ENCODE data around the gene STRADB. TPM values are rescaled to one million over a fixed set of nuclear protein-coding genes. Genes with fewer than 3 reads are reported as not detected.

STRADB gene
- total RNA-seq, 4 donors from 2014 or later: 25.6 to 41.9 (median 31.4) TPM

DNA sequence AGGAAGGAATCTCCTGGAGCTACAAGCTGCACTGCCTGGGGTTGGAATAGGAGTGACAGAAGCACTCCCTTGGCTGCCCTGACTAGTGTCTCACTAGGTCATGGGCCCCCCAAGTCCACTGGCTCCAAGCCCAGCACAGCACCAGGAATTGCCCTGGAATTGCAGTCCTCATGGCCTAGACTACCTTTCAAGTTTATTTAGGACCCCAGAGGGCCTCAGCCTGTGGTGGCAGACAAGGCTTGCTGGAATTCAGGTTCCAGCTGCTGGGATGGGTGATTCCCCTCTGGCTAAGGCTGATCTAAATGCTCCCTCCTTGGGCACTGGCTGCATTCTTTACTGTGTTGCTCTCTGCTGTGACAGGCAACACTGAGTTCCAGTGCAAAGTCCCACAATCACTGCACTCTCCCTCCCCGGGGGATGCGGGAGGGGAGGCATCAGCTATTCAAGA is 14.0 kb downstream of the STRADB start:
- Histone ChIP-seq H3K4me3 (replicated peaks in 1 of 3) (no peak overlapping the region), H3K9me3 (no peaks in the 10 kb centered on the region), H3K36me3 (peaks cover 8 to 19% of the 10 kb centered on the region in 2 donors), H3K27ac (peak overlapping the region; percentile 30 to 57 (median 40)), H3K4me1 (peaks cover 7 to 14% of the 10 kb centered on the region in 2 donors), H3K27me3 (no peaks in the 10 kb centered on the region)
- WGBS, 2 donors: 68 to 76% methylated on average over 2 of the region's 2 CpGs
- no peak for TF ChIP-seq POLR2A (IDR thresholded peaks at IDR 0.05)
- peak; percentile 51 to 58 for DNase-seq
- intact Hi-C loops (cut with DNase I): no loop called here

DNA sequence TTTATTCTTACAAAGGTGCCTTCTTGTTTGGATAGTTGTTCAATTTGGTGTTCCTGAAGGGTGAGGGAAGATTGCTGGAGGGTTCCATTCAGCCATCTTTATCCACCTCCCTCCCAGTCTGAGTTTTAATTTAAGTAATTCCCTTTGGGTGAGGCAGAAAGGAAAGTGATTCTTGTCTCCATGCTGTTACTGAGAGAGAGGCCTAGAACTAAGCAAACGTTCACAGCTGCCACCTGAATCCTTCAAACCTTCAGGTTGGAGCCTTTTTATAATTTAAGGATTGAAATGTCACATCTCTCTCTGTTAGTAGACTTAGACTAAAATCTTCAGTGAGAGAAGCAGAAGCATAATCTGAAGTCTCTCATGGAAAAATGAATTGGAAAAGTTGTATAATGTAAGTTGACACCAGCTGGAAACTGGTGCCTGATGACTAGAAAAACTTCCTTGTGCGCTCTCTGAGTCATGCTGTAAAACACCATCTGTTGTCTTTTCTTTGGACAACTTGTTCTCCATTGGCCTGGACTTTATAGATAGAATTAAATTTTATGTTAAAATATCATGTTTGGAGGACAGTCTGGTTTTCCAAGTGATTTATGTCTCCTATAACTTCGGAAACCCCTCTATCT is 14.6 kb downstream of the STRADB start:
- no peak for TF ChIP-seq POLR2A (IDR thresholded peaks at IDR 0.05)
- TF ChIP-seq, protein P1, sequence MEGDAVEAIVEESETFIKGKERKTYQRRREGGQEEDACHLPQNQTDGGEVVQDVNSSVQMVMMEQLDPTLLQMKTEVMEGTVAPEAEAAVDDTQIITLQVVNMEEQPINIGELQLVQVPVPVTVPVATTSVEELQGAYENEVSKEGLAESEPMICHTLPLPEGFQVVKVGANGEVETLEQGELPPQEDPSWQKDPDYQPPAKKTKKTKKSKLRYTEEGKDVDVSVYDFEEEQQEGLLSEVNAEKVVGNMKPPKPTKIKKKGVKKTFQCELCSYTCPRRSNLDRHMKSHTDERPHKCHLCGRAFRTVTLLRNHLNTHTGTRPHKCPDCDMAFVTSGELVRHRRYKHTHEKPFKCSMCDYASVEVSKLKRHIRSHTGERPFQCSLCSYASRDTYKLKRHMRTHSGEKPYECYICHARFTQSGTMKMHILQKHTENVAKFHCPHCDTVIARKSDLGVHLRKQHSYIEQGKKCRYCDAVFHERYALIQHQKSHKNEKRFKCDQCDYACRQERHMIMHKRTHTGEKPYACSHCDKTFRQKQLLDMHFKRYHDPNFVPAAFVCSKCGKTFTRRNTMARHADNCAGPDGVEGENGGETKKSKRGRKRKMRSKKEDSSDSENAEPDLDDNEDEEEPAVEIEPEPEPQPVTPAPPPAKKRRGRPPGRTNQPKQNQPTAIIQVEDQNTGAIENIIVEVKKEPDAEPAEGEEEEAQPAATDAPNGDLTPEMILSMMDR (IDR thresholded peaks at IDR 0.05): no peak
- Histone ChIP-seq H3K27ac (peak overlapping the region; percentile 8 to 57 (median 30)), H3K27me3 (no peaks in the 10 kb centered on the region), H3K4me3 (replicated peaks in 1 of 3) (no peak overlapping the region), H3K36me3 (peaks cover 12 to 23% of the 10 kb centered on the region in 2 donors), H3K4me1 (peaks cover 7 to 14% of the 10 kb centered on the region in 2 donors), H3K9me3 (no peaks in the 10 kb centered on the region)
- 63 to 77% methylated on average over 3 of the region's 3 CpGs for WGBS, 2 donors
- intact Hi-C loops (cut with DNase I): no loop called here
- DNase-seq: no peak

- intact Hi-C loops (cut with DNase I): no loop called here
- Histone ChIP-seq H3K4me3 (replicated peaks in 1 of 3) (no peak overlapping the region), H3K4me1 (peaks cover 7 to 14% of the 10 kb centered on the region in 2 donors), H3K9me3 (no peaks in the 10 kb centered on the region), H3K27ac (no peak overlapping the region), H3K27me3 (no peaks in the 10 kb centered on the region), H3K36me3 (peaks cover 12 to 23% of the 10 kb centered on the region in 2 donors)
- no peak for DNase-seq
- TF ChIP-seq, protein P1 (IDR thresholded peaks at IDR 0.05): no peak
- TF ChIP-seq POLR2A (IDR thresholded peaks at IDR 0.05): no peak
Measured at GRCh38 chr2:201467666-201468065, 16.1 kb downstream of the STRADB start.

- H3K27me3 ChIP-seq: no peaks in the 10 kb centered on the region
- 89 to 92% methylated on average over 9 of the region's 9 CpGs for WGBS, 2 donors
Measured at GRCh38 chr2:201470821-201471731, 19.5 kb downstream of the STRADB start.

DNA sequence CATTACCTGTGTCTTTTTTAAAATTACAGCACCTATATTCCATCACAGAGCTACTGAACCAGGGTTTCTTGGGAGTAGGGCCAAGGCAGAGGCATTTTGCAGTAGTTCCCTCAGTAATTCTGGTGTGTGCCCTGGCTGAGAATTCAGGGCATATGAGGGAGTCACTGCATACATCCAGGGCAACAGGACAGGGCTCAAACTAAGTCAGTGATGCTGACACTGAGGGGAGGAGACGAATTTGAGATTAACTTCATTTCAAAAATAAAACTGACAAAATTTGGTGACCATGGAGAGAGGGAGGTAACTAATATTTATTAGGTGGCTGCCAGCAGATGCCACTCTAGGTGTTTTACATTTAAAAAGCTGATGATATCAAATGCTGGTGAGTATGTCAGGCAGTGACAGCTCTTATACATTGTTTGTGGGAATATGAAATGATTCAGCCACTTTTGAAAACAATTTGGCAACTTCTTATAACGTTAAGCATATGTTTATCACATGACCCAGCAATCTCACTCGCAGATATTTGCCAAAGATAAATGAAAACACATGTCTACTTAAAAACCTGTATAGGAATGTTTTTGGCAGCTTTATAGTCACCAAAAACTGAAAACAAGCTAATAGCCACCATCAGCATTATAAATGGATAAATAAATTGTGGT is 20.3 kb downstream of the STRADB start:
- H3K27me3 ChIP-seq: no peaks in the 10 kb centered on the region
- H3K4me3 ChIP-seq (replicated peaks in 1 of 3): no peak overlapping the region
- no peaks in the 10 kb centered on the region for H3K4me1 ChIP-seq
- WGBS, 2 donors: 85 to 87% methylated on average over 3 of the region's 3 CpGs
- H3K27ac ChIP-seq: no peak overlapping the region
- intact Hi-C loops (cut with DNase I): no loop called here
- H3K9me3 ChIP-seq: no peaks in the 10 kb centered on the region
- H3K36me3 ChIP-seq: peaks cover 27 to 37% of the 10 kb centered on the region in 2 donors
- no peak for DNase-seq
- TF ChIP-seq, protein P1 (IDR thresholded peaks at IDR 0.05): no peak
- no peak for TF ChIP-seq POLR2A (IDR thresholded peaks at IDR 0.05)

More at GRCh38 chr2:201470821-201471731, 19.5 kb downstream of the STRADB start:
- TF ChIP-seq, protein P1 (IDR thresholded peaks at IDR 0.05): no peak
- TF ChIP-seq POLR2A (IDR thresholded peaks at IDR 0.05): no peak
- DNase-seq: no peak
- no peaks in the 10 kb centered on the region for H3K9me3 ChIP-seq
- no peak overlapping the region for H3K4me3 ChIP-seq (replicated peaks in 1 of 3)
- intact Hi-C loops (cut with DNase I): no loop called here
- peaks cover 27 to 37% of the 10 kb centered on the region in 2 donors for H3K36me3 ChIP-seq
- no peak overlapping the region for H3K27ac ChIP-seq
- peaks cover 0 to under 1% of the 10 kb centered on the region in 2 donors for H3K4me1 ChIP-seq

Measured in thyroid gland (tissue), 4 donors.